ENCODE measurements around the gene MPV17L2. TPM values are rescaled to one million over a fixed set of nuclear protein-coding genes. Genes with fewer than 3 reads are reported as not detected.

MPV17L2 gene
- total and polyA plus RNA-seq, 2 experiments from 2014 or later: 22.4 to 31.8 TPM

- H2AFZ ChIP-seq: peak overlapping the region; percentile 43
- peak overlapping the region; percentile 91 for H3K4me3 ChIP-seq
- peaks cover 41% of the 10 kb centered on the region for H3K79me2 ChIP-seq
- H3K9me3 ChIP-seq (ENCODE audit: low read depth): no peaks in the 10 kb centered on the region
- H3K27me3 ChIP-seq: no peaks in the 10 kb centered on the region
- no peaks in the 10 kb centered on the region for H4K20me1 ChIP-seq (ENCODE audit: insufficient read depth, poor library complexity, severe bottlenecking)
- H3K4me1 ChIP-seq (ENCODE audit: insufficient read depth): peaks cover 22% of the 10 kb centered on the region
- H3K9me2 ChIP-seq (replicated peaks; ENCODE audit: insufficient read depth): no peaks in the 10 kb centered on the region
- TF ChIP-seq EZH2 (IDR thresholded peaks at IDR 0.05; ENCODE audit: borderline replicate concordance): no peak
- no peak for TF ChIP-seq EZH2phosphoT487 (IDR thresholded peaks at IDR 0.05; ENCODE audit: low read depth, severe bottlenecking, unreplicated experiment)
- TF ChIP-seq CTCF (IDR thresholded peaks at IDR 0.05; ENCODE audit: poor library complexity): no peak
- H3K4me2 ChIP-seq: peak overlapping the region; percentile 97
- WGBS (ENCODE audit: low lambda C conversion rate, missing lambda C conversion rate): 7% methylated on average over 14 of the region's 38 CpGs
- no peaks in the 10 kb centered on the region for H3K36me3 ChIP-seq (replicated peaks; ENCODE audit: insufficient read depth, low read depth)
- DNase-seq (ENCODE audit: low spot score): peak; percentile 55
- H3K27ac ChIP-seq: peak overlapping the region; percentile 66
Observed at GRCh38 chr19:18153556-18154134, 39.4 kb upstream of the MPV17L2 start.

GRCh38 chr19:18155095-18156087 is 37.6 kb upstream of the MPV17L2 start:
- H3K36me3 ChIP-seq (replicated peaks; ENCODE audit: insufficient read depth, low read depth): no peaks in the 10 kb centered on the region
- no peaks in the 10 kb centered on the region for H3K27me3 ChIP-seq
- no peak overlapping the region for H2AFZ ChIP-seq
- H3K9me2 ChIP-seq (replicated peaks; ENCODE audit: insufficient read depth): no peaks in the 10 kb centered on the region
- H3K27ac ChIP-seq: no peak overlapping the region
- H3K4me3 ChIP-seq: no peak overlapping the region
- 98% methylated on average over 41 of the region's 43 CpGs for WGBS (ENCODE audit: low lambda C conversion rate, missing lambda C conversion rate)
- H3K79me2 ChIP-seq: peaks cover 44% of the 10 kb centered on the region
- TF ChIP-seq EZH2phosphoT487 (IDR thresholded peaks at IDR 0.05; ENCODE audit: low read depth, severe bottlenecking, unreplicated experiment) (no peak), CTCF (IDR thresholded peaks at IDR 0.05; ENCODE audit: poor library complexity) (no peak), EZH2 (IDR thresholded peaks at IDR 0.05; ENCODE audit: borderline replicate concordance) (no peak)
- H4K20me1 ChIP-seq (ENCODE audit: insufficient read depth, poor library complexity, severe bottlenecking): no peaks in the 10 kb centered on the region
- peak; percentile 12 for DNase-seq (ENCODE audit: low spot score)
- peaks cover 22% of the 10 kb centered on the region for H3K4me1 ChIP-seq (ENCODE audit: insufficient read depth)
- peak overlapping the region; percentile 3 for H3K4me2 ChIP-seq
- H3K9me3 ChIP-seq (ENCODE audit: low read depth): no peaks in the 10 kb centered on the region

GRCh38 chr19:18156268-18156667 is 36.8 kb upstream of the MPV17L2 start:
- TF ChIP-seq CTCF (IDR thresholded peaks at IDR 0.05; ENCODE audit: poor library complexity): no peak
- no peak for TF ChIP-seq EZH2 (IDR thresholded peaks at IDR 0.05; ENCODE audit: borderline replicate concordance)
- no peak for TF ChIP-seq EZH2phosphoT487 (IDR thresholded peaks at IDR 0.05; ENCODE audit: low read depth, severe bottlenecking, unreplicated experiment)
- Histone ChIP-seq H3K27ac (no peak overlapping the region), H2AFZ (no peak overlapping the region), H3K36me3 (replicated peaks; ENCODE audit: insufficient read depth, low read depth) (no peaks in the 10 kb centered on the region), H3K9me2 (replicated peaks; ENCODE audit: insufficient read depth) (no peaks in the 10 kb centered on the region), H4K20me1 (ENCODE audit: insufficient read depth, poor library complexity, severe bottlenecking) (peaks cover 5% of the 10 kb centered on the region), H3K9me3 (ENCODE audit: low read depth) (no peaks in the 10 kb centered on the region), H3K27me3 (no peaks in the 10 kb centered on the region), H3K4me1 (ENCODE audit: insufficient read depth) (peaks cover 25% of the 10 kb centered on the region), H3K4me2 (peak overlapping the region; percentile 3), H3K4me3 (no peak overlapping the region), H3K79me2 (peaks cover 44% of the 10 kb centered on the region)
- 95% methylated on average over 6 of the region's 6 CpGs for WGBS (ENCODE audit: low lambda C conversion rate, missing lambda C conversion rate)
- no peak for DNase-seq (ENCODE audit: low spot score)
